ENCODE measurements around the gene ZNF865. TPM values are rescaled to one million over a fixed set of nuclear protein-coding genes. Genes with fewer than 3 reads are reported as not detected.

Gene ZNF865
- total and polyA plus RNA-seq, 2 of the 8 experiments (the other 6 are each of a cell fraction or from before 2014, with no cell fraction given), result 3.5 to 13.6 TPM

DNA sequence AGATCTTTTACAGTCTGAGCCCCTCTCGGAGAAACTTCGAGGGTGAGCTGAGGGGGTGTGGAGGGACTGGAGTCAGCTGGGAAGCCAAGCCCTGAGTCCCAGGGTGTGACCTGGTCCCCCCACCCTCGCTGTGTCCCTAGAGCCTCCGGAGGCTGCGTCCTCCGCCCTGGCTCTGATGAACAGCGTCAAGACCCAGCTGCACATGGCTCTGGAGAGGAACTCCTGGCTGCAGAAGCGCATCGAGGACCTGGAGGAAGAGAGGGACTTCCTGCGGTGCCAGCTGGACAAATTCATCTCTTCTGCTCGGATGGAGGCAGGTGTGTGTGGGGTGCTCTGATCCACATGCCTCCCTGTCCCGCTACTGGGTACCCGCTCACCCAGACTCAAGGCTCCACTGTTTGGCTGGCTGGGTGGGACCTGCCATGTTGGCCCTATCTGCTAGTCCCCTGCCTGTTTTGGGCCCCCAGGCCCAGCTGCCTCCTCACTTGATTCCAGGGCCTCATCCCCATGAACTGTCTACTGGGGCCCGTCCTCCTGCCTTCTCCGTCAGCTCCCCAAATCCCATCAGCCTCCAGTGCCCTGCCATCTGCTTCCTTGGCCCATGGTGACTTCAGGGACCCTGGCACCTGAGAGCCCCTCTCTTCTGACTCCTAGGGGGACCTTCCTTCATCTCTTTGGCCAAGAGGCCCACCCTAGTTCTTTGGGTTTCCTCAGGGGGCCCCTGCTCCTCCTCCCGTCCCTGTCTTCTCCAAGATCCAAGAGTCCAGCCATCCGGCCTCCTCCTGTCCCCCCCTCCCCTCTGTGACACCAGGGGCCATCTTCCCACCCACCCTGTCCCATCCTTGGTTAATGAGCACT is 44.0 kb downstream of the ZNF865 start (continued):
- TF ChIP-seq SAP30 (IDR thresholded peaks at IDR 0.05; ENCODE audit: insufficient read depth, insufficient replicate concordance, low read length) (no peak), KDM1A (IDR thresholded peaks at IDR 0.05; ENCODE audit: borderline replicate concordance, low read length) (no peak)

Data from H1 (cell line).